Large intestine (tissue), 3 donors: ENCODE data around the gene AGPS. TPM values are rescaled to one million over a fixed set of nuclear protein-coding genes. Genes with fewer than 3 reads are reported as not detected.

Source experiments
- DNase-seq, 2 donors: peaks; one replicate each; pipeline versions ENCODE4 v3.0.0 to v3.0.0-alpha.2; 2013
- H3K27ac ChIP-seq: one replicate; pipeline ENCODE4 v1.5.1; 2013; ENCODE audit warnings: low read length
- H3K27me3 ChIP-seq: 2 replicates; pipeline ENCODE4 v1.6.1; 2013; ENCODE audit warnings: low read length; ENCODE audit not compliant: control insufficient read depth, insufficient read depth
- H3K36me3 ChIP-seq: 2 replicates; pipeline ENCODE4 v1.6.1; 2013; ENCODE audit warnings: low read length; ENCODE audit not compliant: control insufficient read depth, insufficient read depth
- H3K4me1 ChIP-seq: one replicate; pipeline ENCODE4 v1.6.1; 2013; ENCODE audit warnings: low read length; ENCODE audit not compliant: control insufficient read depth, insufficient read depth
- H3K4me3 ChIP-seq: one replicate; pipeline ENCODE4 v1.5.1; 2013; ENCODE audit warnings: low read length
- H3K9me3 ChIP-seq: one replicate; pipeline ENCODE4 v1.6.1; 2013; ENCODE audit warnings: mild to moderate bottlenecking, low read depth, low read length, moderate library complexity; ENCODE audit not compliant: control insufficient read depth
- WGBS: methylation state at CpG from one replicate; pipeline ENCODE4 v1.1.5; 2013; ENCODE audit warnings: low lambda C conversion rate; ENCODE audit not compliant: insufficient coverage; 5-methylcytosine and 5-hydroxymethylcytosine counted together
- polyA plus RNA-seq: library from polyadenylated mRNA; unstranded; fragments of 120-200 nt; gene quantifications from one replicate; pipeline ENCODE4 v1.2.1, GENCODE V29; 2013

AGPS gene
- polyA plus RNA-seq, 1 donor: 24.2 TPM

DNA sequence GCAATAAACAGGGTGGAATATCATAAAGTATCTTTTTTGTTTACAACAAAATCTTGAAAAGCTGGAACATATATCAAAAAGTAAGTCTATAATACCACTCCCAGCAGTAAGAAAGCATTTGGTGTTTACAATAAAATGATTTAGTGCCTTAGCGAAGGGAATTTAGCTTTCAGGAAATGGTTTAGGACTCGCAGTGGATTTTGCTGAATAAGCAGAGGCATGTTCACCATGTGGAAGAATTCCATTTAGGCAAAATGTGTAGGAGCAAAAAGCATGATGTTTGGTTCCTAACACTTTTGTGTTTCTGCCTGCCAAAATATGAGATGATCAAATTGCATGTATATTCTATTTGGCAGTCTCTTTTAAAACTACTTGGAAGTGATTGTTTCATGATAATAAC, 163.6 kb downstream of the AGPS start:
- no peaks in the 10 kb centered on the region for H3K27me3 ChIP-seq

GRCh38 chr2:177557794-177558193, 165.2 kb downstream of the AGPS start:
- WGBS: no CpG with 5 or more reads among the region's 1 CpG
- H3K27me3 ChIP-seq: no peaks in the 10 kb centered on the region
- H3K4me1 ChIP-seq: no peaks in the 10 kb centered on the region
- H3K4me3 ChIP-seq: no peak overlapping the region
- H3K36me3 ChIP-seq: no peaks in the 10 kb centered on the region
- H3K27ac ChIP-seq: no peak overlapping the region
- H3K9me3 ChIP-seq: no peaks in the 10 kb centered on the region
- DNase-seq: no peak

More for the DNA sequence above, 163.6 kb downstream of the AGPS start:
- H3K4me1 ChIP-seq: no peaks in the 10 kb centered on the region
- no peak overlapping the region for H3K27ac ChIP-seq
- H3K36me3 ChIP-seq: no peaks in the 10 kb centered on the region
- 73% methylated on average over 2 of the region's 2 CpGs for WGBS
- H3K4me3 ChIP-seq: no peak overlapping the region
- no peaks in the 10 kb centered on the region for H3K9me3 ChIP-seq
- peak; percentile 12 to 34 for DNase-seq

GRCh38 chr2:177559638-177560037, 167.1 kb downstream of the AGPS start:
- Histone ChIP-seq H3K27ac (no peak overlapping the region), H3K4me1 (no peaks in the 10 kb centered on the region), H3K4me3 (no peak overlapping the region), H3K36me3 (no peaks in the 10 kb centered on the region), H3K9me3 (no peaks in the 10 kb centered on the region), H3K27me3 (no peaks in the 10 kb centered on the region)
- 50% methylated on average over 1 of the region's 2 CpGs for WGBS
- DNase-seq: no peak

DNA sequence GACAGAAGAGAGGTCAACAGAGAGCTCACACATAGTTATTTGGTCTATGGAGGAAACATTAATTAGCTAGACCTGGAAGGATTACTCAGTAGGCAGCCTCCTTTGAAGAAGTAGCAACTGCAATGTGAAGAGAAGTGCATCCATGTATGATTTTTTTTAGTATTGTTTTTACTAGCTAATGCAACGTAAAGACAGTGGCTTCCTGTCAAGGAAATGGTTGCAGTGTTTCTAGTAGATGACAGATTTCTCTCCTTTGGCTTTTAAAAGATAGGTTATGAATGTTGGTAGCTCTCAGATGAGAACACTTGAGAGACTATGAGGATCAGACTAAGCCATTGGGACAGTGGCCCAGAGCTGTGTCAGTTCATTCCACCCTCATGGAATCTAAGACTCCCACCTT, 175.8 kb downstream of the AGPS start:
- no peak for DNase-seq
- H3K27me3 ChIP-seq: no peaks in the 10 kb centered on the region
- WGBS: no CpG with 5 or more reads among the region's 1 CpG
- H3K4me1 ChIP-seq: no peaks in the 10 kb centered on the region
- no peaks in the 10 kb centered on the region for H3K36me3 ChIP-seq
- H3K9me3 ChIP-seq: peaks cover 2% of the 10 kb centered on the region
- H3K27ac ChIP-seq: no peak overlapping the region
- no peak overlapping the region for H3K4me3 ChIP-seq

GRCh38 chr2:177568893-177569292, 176.3 kb downstream of the AGPS start:
- no peaks in the 10 kb centered on the region for H3K4me1 ChIP-seq
- H3K9me3 ChIP-seq: peaks cover 2% of the 10 kb centered on the region
- no peak for DNase-seq
- WGBS: no CpG with 5 or more reads among the region's 5 CpGs
- no peak overlapping the region for H3K4me3 ChIP-seq
- no peak overlapping the region for H3K27ac ChIP-seq
- H3K27me3 ChIP-seq: no peaks in the 10 kb centered on the region
- no peaks in the 10 kb centered on the region for H3K36me3 ChIP-seq

DNA sequence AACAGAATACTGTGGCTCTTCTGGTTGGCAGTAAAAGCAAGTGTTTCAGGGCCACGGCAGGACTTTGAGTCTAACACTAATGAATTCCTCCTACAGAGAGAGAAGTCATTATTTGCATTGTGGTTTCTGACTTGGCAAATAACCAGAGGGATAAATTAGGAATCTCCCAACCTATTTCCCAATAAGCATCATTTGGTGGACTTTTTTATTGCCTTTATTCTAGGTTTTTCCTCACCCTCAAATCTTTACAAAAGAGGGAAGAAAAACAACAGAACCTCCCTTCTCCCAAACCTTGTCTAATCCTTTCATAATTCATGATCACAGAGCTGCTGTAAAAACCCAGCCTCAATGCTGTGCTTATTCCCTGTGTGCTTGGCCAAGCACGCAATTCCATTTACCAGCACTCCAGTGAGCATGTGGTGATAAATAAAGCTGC, 179.7 kb downstream of the AGPS start:
- Histone ChIP-seq H3K36me3 (no peaks in the 10 kb centered on the region), H3K27me3 (no peaks in the 10 kb centered on the region), H3K4me3 (no peak overlapping the region), H3K4me1 (no peaks in the 10 kb centered on the region), H3K9me3 (peaks cover 2% of the 10 kb centered on the region), H3K27ac (no peak overlapping the region)
- no CpG with 5 or more reads among the region's 2 CpGs for WGBS
- DNase-seq: no peak

DNA sequence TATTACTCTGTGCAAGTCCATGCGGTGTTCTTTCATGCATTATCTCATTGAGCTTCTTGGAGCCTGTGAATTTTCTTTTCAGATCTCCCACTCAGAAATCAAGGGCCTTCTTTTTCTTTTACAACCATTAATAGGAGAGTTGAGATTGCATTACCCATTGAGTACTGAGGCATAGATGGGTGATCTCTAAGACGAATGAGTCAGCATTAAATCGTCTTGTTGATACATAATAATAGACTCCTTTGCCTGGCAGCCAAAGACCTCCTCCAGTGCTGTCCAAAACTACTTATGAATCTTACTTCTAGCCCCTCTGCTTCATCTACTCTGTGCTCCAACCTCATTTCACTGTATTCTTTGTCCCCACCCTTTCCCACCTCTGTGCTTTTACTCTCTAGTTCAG, 180.5 kb downstream of the AGPS start:
- Histone ChIP-seq H3K9me3 (peaks cover 2% of the 10 kb centered on the region), H3K27me3 (no peaks in the 10 kb centered on the region), H3K4me3 (no peak overlapping the region), H3K27ac (no peak overlapping the region), H3K36me3 (no peaks in the 10 kb centered on the region), H3K4me1 (no peaks in the 10 kb centered on the region)
- DNase-seq: no peak
- no CpG with 5 or more reads among the region's 3 CpGs for WGBS

GRCh38 chr2:177574356-177574755, 181.8 kb downstream of the AGPS start:
- no peaks in the 10 kb centered on the region for H3K36me3 ChIP-seq
- no peak for DNase-seq
- peaks cover 2% of the 10 kb centered on the region for H3K9me3 ChIP-seq
- H3K27ac ChIP-seq: no peak overlapping the region
- WGBS: no CpG with 5 or more reads among the region's 7 CpGs
- H3K27me3 ChIP-seq: no peaks in the 10 kb centered on the region
- no peaks in the 10 kb centered on the region for H3K4me1 ChIP-seq
- H3K4me3 ChIP-seq: no peak overlapping the region

DNA sequence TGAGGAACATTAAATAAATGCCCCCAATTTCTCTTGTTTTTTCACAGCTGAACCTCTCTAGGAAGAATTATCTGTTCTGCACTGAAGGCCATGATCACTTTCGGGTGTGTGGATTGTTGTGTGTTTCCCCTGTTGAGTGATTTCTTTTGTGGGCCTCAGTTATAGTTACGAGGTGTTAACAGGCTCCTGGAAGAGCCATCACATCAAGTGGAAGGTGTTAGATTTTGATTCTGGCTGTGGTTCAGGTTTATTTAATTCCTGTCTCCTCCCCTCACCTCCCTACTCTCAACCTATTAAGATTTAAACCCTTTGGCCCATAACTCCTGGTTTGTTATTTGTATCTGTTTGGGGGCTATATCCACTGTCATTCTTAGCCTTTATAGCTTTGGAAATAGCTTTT, 182.8 kb downstream of the AGPS start:
- Histone ChIP-seq H3K9me3 (peaks cover 2% of the 10 kb centered on the region), H3K4me3 (no peak overlapping the region), H3K27ac (no peak overlapping the region), H3K36me3 (no peaks in the 10 kb centered on the region), H3K27me3 (no peaks in the 10 kb centered on the region), H3K4me1 (peaks cover 3% of the 10 kb centered on the region)
- no peak for DNase-seq
- no CpG with 5 or more reads among the region's 2 CpGs for WGBS

- no CpG with 5 or more reads among the region's 1 CpG for WGBS
- H3K4me3 ChIP-seq: no peak overlapping the region
- no peaks in the 10 kb centered on the region for H3K36me3 ChIP-seq
- H3K27ac ChIP-seq: no peak overlapping the region
- H3K27me3 ChIP-seq: no peaks in the 10 kb centered on the region
- H3K4me1 ChIP-seq: peaks cover 3% of the 10 kb centered on the region
- H3K9me3 ChIP-seq: no peaks in the 10 kb centered on the region
- no peak for DNase-seq
Observed at GRCh38 chr2:177577075-177577474, 184.5 kb downstream of the AGPS start.

- Histone ChIP-seq H3K27ac (no peak overlapping the region), H3K9me3 (no peaks in the 10 kb centered on the region)
Observed at GRCh38 chr2:177578454-177578853, 185.9 kb downstream of the AGPS start.

More at GRCh38 chr2:177578454-177578853, 185.9 kb downstream of the AGPS start:
- Histone ChIP-seq H3K27me3 (no peaks in the 10 kb centered on the region), H3K36me3 (no peaks in the 10 kb centered on the region), H3K4me3 (no peak overlapping the region), H3K4me1 (peaks cover 3% of the 10 kb centered on the region)
- 100% methylated on average over 2 of the region's 3 CpGs for WGBS
- no peak for DNase-seq
